ENCODE measurements around the gene PPIG. TPM values are rescaled to one million over a fixed set of nuclear protein-coding genes. Genes with fewer than 3 reads are reported as not detected.
"Not testable (repeated sequence)": the region's sequence is repeated elsewhere in the genome, so short reads cannot be mapped to it uniquely, and the experiment has no call there.

PPIG gene
- total and polyA plus RNA-seq, 2 donors (not counting 1 experiment from before 2014, with no cell fraction given), result 21.5 to 78.6 TPM

GRCh38 chr2:169590804-169591203 lies 6.7 kb downstream of the PPIG start:
- no peak overlapping the region for H3K9ac ChIP-seq (ENCODE audit: low read length)
- H2AFZ ChIP-seq (ENCODE audit: insufficient read depth, low read depth, low read length, poor library complexity, severe bottlenecking), result no peak overlapping the region
- H3K27me3 Mint-ChIP-seq, result no peaks in the 10 kb centered on the region
- peaks cover 8 to 19% of the 10 kb centered on the region in 2 donors for H3K4me1 ChIP-seq (ENCODE audit: control insufficient read depth in 2 of 2, insufficient read depth in 2 of 2, low read length in 2 of 2)
- TF ChIP-seq CTCF (IDR thresholded peaks at IDR 0.05) (no peak), EZH2 (IDR thresholded peaks at IDR 0.05; ENCODE audit: borderline replicate concordance, insufficient read depth, low read depth, low read length, poor library complexity, severe bottlenecking) (no peak)
- no peak for DNase-seq
- peaks cover 0 to 14% (median 0%) of the 10 kb centered on the region in 3 donors for H3K9me3 ChIP-seq (ENCODE audit: control extremely low read depth in 1 of 3, control insufficient read depth in 2 of 3, insufficient read depth in 1 of 3, low read length in 2 of 3)
- ChIA-PET POLR2A (interaction anchor here (0.5 kb wide), 1 partner anchor 34 kb away, joined by 3 read pairs; no protein-coding TSS in a partner anchor), CTCF (no interaction called here)
- WGBS (ENCODE audit: insufficient coverage), result no CpG with 5 or more reads among the region's 8 CpGs
- no peak for ATAC-seq (ENCODE audit: low read depth)
- H3K27ac Mint-ChIP-seq, result no peak overlapping the region
- H3K79me2 ChIP-seq (ENCODE audit: control insufficient read depth, insufficient read depth, low read length), result peaks cover 94% of the 10 kb centered on the region
- H3K4me3 ChIP-seq (ENCODE audit: control extremely low read depth in 1 of 5, extremely low read depth in 1 of 5, insufficient read depth in 1 of 5, low read depth in 2 of 5, low read length in 4 of 5), result no peak overlapping the region
- H3K4me1 Mint-ChIP-seq, result peaks cover 31% of the 10 kb centered on the region
- no peaks in the 10 kb centered on the region for H3K27me3 ChIP-seq (replicated peaks in 1 of 4; ENCODE audit: control extremely low read depth in 1 of 4, control insufficient read depth in 3 of 4, insufficient read depth in 4 of 4, low read length in 3 of 4)
- H3K4me3 Mint-ChIP-seq, result no peak overlapping the region
- peak overlapping the region; percentile 7 to 29 for H3K27ac ChIP-seq (ENCODE audit: low read length in 2 of 2)
- intact Hi-C loops (cut with micrococcal nuclease), result no loop called here
- no peaks in the 10 kb centered on the region for H3K9me3 Mint-ChIP-seq (ENCODE audit: insufficient read depth)
- peaks cover 0 to 6% of the 10 kb centered on the region in 2 experiments for H3K36me3 ChIP-seq (replicated peaks in 1 of 2; ENCODE audit: control extremely low read depth in 1 of 2, control insufficient read depth in 1 of 2, extremely low read depth in 1 of 2, insufficient read depth in 2 of 2, low read length in 1 of 2)
- peaks cover 56% of the 10 kb centered on the region for H4K20me1 ChIP-seq (ENCODE audit: control insufficient read depth, insufficient read depth, low read length, poor library complexity, severe bottlenecking)
- H3K4me2 ChIP-seq (replicated peaks; ENCODE audit: low read depth, low read length, poor library complexity, severe bottlenecking), result peak overlapping the region; percentile 29

- H2AFZ ChIP-seq (ENCODE audit: insufficient read depth, low read depth, low read length, poor library complexity, severe bottlenecking); H3K36me3 ChIP-seq (replicated peaks in 1 of 2; ENCODE audit: control extremely low read depth in 1 of 2, control insufficient read depth in 1 of 2, extremely low read depth in 1 of 2, insufficient read depth in 2 of 2, low read length in 1 of 2); H3K4me1 ChIP-seq (ENCODE audit: control insufficient read depth in 2 of 2, insufficient read depth in 2 of 2, low read length in 2 of 2); H3K9me3 Mint-ChIP-seq (ENCODE audit: insufficient read depth); H3K4me2 ChIP-seq (replicated peaks; ENCODE audit: low read depth, low read length, poor library complexity, severe bottlenecking); POLR2A ChIA-PET; H3K9me3 ChIP-seq (ENCODE audit: control extremely low read depth in 1 of 3, control insufficient read depth in 2 of 3, insufficient read depth in 1 of 3, low read length in 2 of 3); CTCF ChIA-PET; H3K27me3 ChIP-seq (replicated peaks in 1 of 4; ENCODE audit: control extremely low read depth in 1 of 4, control insufficient read depth in 3 of 4, insufficient read depth in 4 of 4, low read length in 3 of 4); H3K4me3 ChIP-seq (ENCODE audit: control extremely low read depth in 1 of 5, extremely low read depth in 1 of 5, insufficient read depth in 1 of 5, low read depth in 2 of 5, low read length in 4 of 5); H3K27ac ChIP-seq (ENCODE audit: low read length in 2 of 2); H3K27ac Mint-ChIP-seq; ATAC-seq (ENCODE audit: low read depth); intact Hi-C loops (cut with micrococcal nuclease); DNase-seq; H3K4me3 Mint-ChIP-seq; H3K9ac ChIP-seq (ENCODE audit: low read length); H3K27me3 Mint-ChIP-seq: not testable (repeated sequence)
- Histone ChIP-seq H4K20me1 (ENCODE audit: control insufficient read depth, insufficient read depth, low read length, poor library complexity, severe bottlenecking) (peaks cover 83% of the 10 kb centered on the region), H3K79me2 (ENCODE audit: control insufficient read depth, insufficient read depth, low read length) (peaks cover 95% of the 10 kb centered on the region)
- peaks cover 18% of the 10 kb centered on the region for H3K4me1 Mint-ChIP-seq
- 100% methylated on average over 6 of the region's 7 CpGs for WGBS (ENCODE audit: insufficient coverage)
Observed at GRCh38 chr2:169596546-169596945, 12.4 kb downstream of the PPIG start.

Data from B cell (primary cell).